HCT116 (cell line): ENCODE results near the gene NDUFS5. TPM values are rescaled to one million over a fixed set of nuclear protein-coding genes. Genes with fewer than 3 reads are reported as not detected.
A peak's percentile ranks its signal among the peaks of the same experiment; 100 is the strongest.

Experiments
- ATAC-seq: fragments of 200-7000 bp; cut with Tn5 transposase; 2 replicates; pipeline ENCODE4 v1.9.1; 2020; ENCODE audit warnings: mild to moderate bottlenecking, moderate library complexity
- BruUV-seq: library from RNA; stranded (reverse); fragments of 400-500 nt; replicated peaks from 2 replicates; lab custom pipeline; 2021; lab: Mats Ljungman, UMichigan
- CTCF ChIA-PET: fragments of 300-600 bp; sonication (Branson Sonifier 250); formaldehyde crosslinking; loops from one replicate; lab custom pipeline; 2021; ENCODE audit warnings: antibody characterized with exemption; lab: Charles Lee
- POLR2A ChIA-PET: fragments of 300-600, 350-600 bp; sonication (Branson Sonifier 250); formaldehyde crosslinking; loops from one replicate; lab custom pipeline; 2021; ENCODE audit warnings: antibody characterized with exemption; lab: Charles Lee
- RAD21 ChIA-PET, 2 experiments: fragments of 300-600 bp; sonication (Branson Sonifier 250); formaldehyde crosslinking; loops; one replicate each; lab custom pipeline; 2023; ENCODE audit warnings: low total read pairs in 2 of 2; ENCODE audit not compliant: uncharacterized antibody in 2 of 2, unreplicated experiment in 2 of 2, low non-redundant PET in 1 of 2; lab: Charles Lee
- DNase-seq: peaks from one replicate; pipeline ENCODE4 v3.0.0-alpha.2; 2010; ENCODE audit warnings: low read depth, low spot score
- H2AFZ ChIP-seq: fragments of 200-600 bp; shearing (Covaris generic), sonication (generic); 2 replicates; pipeline ENCODE4 v1.6.1; 2017; ENCODE audit warnings: low read depth, mixed run types, mixed read lengths, antibody characterized with exemption, low read length; ENCODE audit not compliant: poor library complexity, severe bottlenecking
- H3K27ac ChIP-seq: 2 replicates; pipeline ENCODE4 v1.5.1; 2012; ENCODE audit warnings: low read depth, low read length
- H3K27me3 ChIP-seq: fragments of 200-600 bp; sonication (generic); 2 replicates; pipeline ENCODE4 v1.6.1; 2016; ENCODE audit warnings: mixed run types, low read length, mixed read lengths; ENCODE audit not compliant: insufficient read depth
- H3K36me3 ChIP-seq, 2 experiments: fragments of 200-500 bp in 1 of 2; fragments of 200-600 bp in 1 of 2; sonication (Bioruptor generic) in 1 of 2; sonication (generic) in 1 of 2; 2 replicates each; pipeline versions ENCODE4 v1.5.1 to v1.6.1; 2014 to 2016; ENCODE audit warnings: low read length in 2 of 2, inconsistent platforms in 1 of 2, mixed read lengths in 1 of 2, mixed run types in 1 of 2; ENCODE audit not compliant: insufficient read depth in 2 of 2, control insufficient read depth in 1 of 2
- H3K4me1 ChIP-seq, 2 experiments: fragments of 200-600 bp in 1 of 2; sonication (generic) in 1 of 2; 2 replicates each; pipeline versions ENCODE4 v1.5.1 to v1.6.1; 2012 to 2017; ENCODE audit warnings: low read length in 2 of 2, inconsistent platforms in 1 of 2, mild to moderate bottlenecking in 1 of 2, mixed read lengths in 1 of 2, mixed run types in 1 of 2, moderate library complexity in 1 of 2; ENCODE audit not compliant: insufficient read depth in 2 of 2, control insufficient read depth in 1 of 2
- H3K4me2 ChIP-seq: fragments of 200-600 bp; sonication (generic); 2 replicates; pipeline ENCODE4 v1.6.1; 2017; ENCODE audit warnings: mixed run types, low read length, mixed read lengths
- H3K4me3 ChIP-seq, 2 experiments: fragments of 200-600 bp in 1 of 2; sonication (generic) in 1 of 2; replicated peaks in 1 of 2; 2 replicates each; pipeline ENCODE4 v1.5.1; 2011 to 2016; ENCODE audit warnings: low read length in 2 of 2, control low read depth in 1 of 2, low read depth in 1 of 2, mild to moderate bottlenecking in 1 of 2, mixed read lengths in 1 of 2, mixed run types in 1 of 2
- H3K79me2 ChIP-seq: fragments of 200-600 bp; sonication (generic); 2 replicates; pipeline ENCODE4 v1.6.1; 2017; ENCODE audit warnings: mild to moderate bottlenecking, mixed run types, low read length, moderate library complexity, mixed read lengths; ENCODE audit not compliant: insufficient read depth
- H3K9ac ChIP-seq: fragments of 200-600 bp; sonication (generic); 2 replicates; pipeline ENCODE4 v1.6.1; 2016; ENCODE audit warnings: low read length, mixed read lengths
- H3K9me2 ChIP-seq: fragments of 200-600 bp; sonication (generic), shearing (Covaris generic); 2 replicates; pipeline ENCODE4 v1.6.1; 2017; ENCODE audit warnings: mixed run types, mild to moderate bottlenecking, moderate library complexity; ENCODE audit not compliant: insufficient read depth
- H3K9me3 ChIP-seq, 2 experiments: fragments of 200-500 bp in 1 of 2; fragments of 200-600 bp in 1 of 2; sonication (Bioruptor generic) in 1 of 2; sonication (generic) in 1 of 2; 2 replicates each; pipeline ENCODE4 v1.6.1; 2014 to 2017; ENCODE audit warnings: low read length in 2 of 2, mixed read lengths in 2 of 2, inconsistent platforms in 1 of 2, low read depth in 1 of 2, mild to moderate bottlenecking in 1 of 2, mixed run types in 1 of 2, moderate library complexity in 1 of 2; ENCODE audit not compliant: control insufficient read depth in 1 of 2, insufficient read depth in 1 of 2
- H4K20me1 ChIP-seq: fragments of 200-600 bp; sonication (generic), shearing (Covaris generic); 2 replicates; pipeline ENCODE4 v1.6.1; 2017; ENCODE audit warnings: mixed run types, mild to moderate bottlenecking, moderate library complexity; ENCODE audit not compliant: insufficient read depth
- CBX3 ChIP-seq: IDR thresholded peaks from 2 replicates; pipeline ENCODE4 v1.6.1; 2012; ENCODE audit warnings: low read depth
- ELF1 ChIP-seq: IDR thresholded peaks from 2 replicates; pipeline ENCODE4 v1.6.1; 2012; ENCODE audit warnings: low read depth, borderline replicate concordance
- FOSL1 ChIP-seq: IDR thresholded peaks from 2 replicates; pipeline ENCODE4 v1.6.1; 2012; ENCODE audit warnings: low read depth
- JUND ChIP-seq: IDR thresholded peaks from 2 replicates; pipeline ENCODE4 v1.6.1; 2012
- POLR2AphosphoS5 ChIP-seq: IDR thresholded peaks from 2 replicates; pipeline ENCODE4 v1.6.1; 2011; ENCODE audit warnings: mild to moderate bottlenecking, low read depth, low read length, moderate library complexity
- RAD21 ChIP-seq: IDR thresholded peaks from 2 replicates; pipeline ENCODE4 v1.6.1; 2012; ENCODE audit warnings: low read depth, mild to moderate bottlenecking
- SIN3A ChIP-seq: IDR thresholded peaks from 2 replicates; pipeline ENCODE4 v1.6.1; 2012; ENCODE audit warnings: low read depth
- SP1 ChIP-seq: IDR thresholded peaks from 2 replicates; pipeline ENCODE4 v1.6.1; 2012; ENCODE audit warnings: low read depth
- SRF ChIP-seq: IDR thresholded peaks from 2 replicates; pipeline ENCODE4 v1.6.1; 2012; ENCODE audit warnings: low read depth
- TCF7L2 ChIP-seq: IDR thresholded peaks from 2 replicates; pipeline ENCODE4 v1.7.0; 2011; ENCODE audit warnings: borderline replicate concordance, inconsistent platforms; ENCODE audit not compliant: insufficient read depth, insufficient read length; ENCODE audit errors: extremely low read depth
- ZFX ChIP-seq: fragments of 450-650 bp; IDR thresholded peaks from 2 replicates; pipeline ENCODE4 v1.6.1; 2017
- intact Hi-C: fragments of 100-400 bp; cut with micrococcal nuclease; formaldehyde crosslinking; loops from 2 replicates; pipeline ENCODE4 v1.10.0; 2022
- total RNA-seq: library from RNA; stranded (reverse); gene quantifications from one replicate; pipeline ENCODE4 v1.2.1, GENCODE V29; 2021; ENCODE audit not compliant: unreplicated experiment
- TF ChIP-seq, protein P1 (sequence below): IDR thresholded peaks from 2 replicates; pipeline ENCODE4 v1.6.1; 2012
- TF ChIP-seq, protein P2 (sequence below), 3 experiments: fragments of 200-600 bp in 1 of 3; sonication (generic) in 1 of 3; IDR thresholded peaks in 2 of 3; conservative IDR thresholded peaks in 1 of 3; 2 replicates each; pipeline ENCODE4 v1.5.1; 2012 to 2017; ENCODE audit warnings: low read depth in 2 of 3, low read length in 2 of 3, antibody characterized with exemption in 1 of 3, borderline replicate concordance in 1 of 3, control low read depth in 1 of 3, mild to moderate bottlenecking in 1 of 3, mixed read lengths in 1 of 3, mixed run types in 1 of 3, moderate library complexity in 1 of 3; ENCODE audit not compliant: insufficient read depth in 1 of 3

The NDUFS5 gene
- total RNA-seq, 1 experiment from 2014 or later, result 263 TPM

DNA sequence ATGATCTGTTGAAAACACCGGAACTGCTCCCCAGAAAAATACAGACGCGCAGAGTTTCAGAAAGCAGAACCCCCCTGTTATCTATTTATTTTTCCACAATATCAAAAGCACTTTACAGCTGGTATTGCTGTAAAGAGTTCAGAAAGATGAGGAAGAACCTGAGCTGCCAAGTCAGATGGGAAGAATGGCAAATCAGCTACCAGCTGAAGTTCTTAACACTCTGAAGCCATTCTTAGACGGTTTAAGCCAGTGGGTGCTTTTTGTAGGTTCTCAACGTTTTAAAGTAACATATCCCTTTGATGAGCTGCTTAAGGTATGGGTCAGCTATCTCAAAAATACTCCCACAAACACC is 35.8 kb upstream of the NDUFS5 start:
- intact Hi-C loops, result loop anchor here (5.0 kb wide), 1 partner anchor 33 kb away; no protein-coding TSS in a partner anchor
- Histone ChIP-seq H3K9ac (peak overlapping the region; percentile 67), H3K4me2 (peak overlapping the region; percentile 99), H3K9me3 (no peaks in the 10 kb centered on the region), H3K36me3 (peaks cover 6 to 8% of the 10 kb centered on the region in 2 experiments; a peak in 1 of 4 replicates)
- TF ChIP-seq SRF, result no peak
- TF ChIP-seq, all 23 proteins: peak for 0
- Histone ChIP-seq H3K27me3 (no peaks in the 10 kb centered on the region), H3K9me2 (no peaks in the 10 kb centered on the region), H3K27ac (peak overlapping the region; percentile 23; the same call in 1 of the 2 replicates), H3K4me3 (peak overlapping the region; percentile 52 to 88), H2AFZ (peak overlapping the region; percentile 91), H3K4me1 (peaks cover 29 to 45% of the 10 kb centered on the region in 2 experiments), H3K79me2 (peaks cover 43% of the 10 kb centered on the region), H4K20me1 (peaks cover 12% of the 10 kb centered on the region; the same call in 1 of the 2 replicates)
- CTCF ChIA-PET, result no interaction called here
- BruUV-seq, result no TSS peak
- ATAC-seq (no peak), DNase-seq (no peak)
- RAD21 ChIA-PET, result no interaction called here
- POLR2A ChIA-PET, result interaction anchor here (1.5 to 2.2 kb wide), 2 partner anchors 25 to 31 kb away, joined by 4 to 9 read pairs; no protein-coding TSS in a partner anchor

DNA sequence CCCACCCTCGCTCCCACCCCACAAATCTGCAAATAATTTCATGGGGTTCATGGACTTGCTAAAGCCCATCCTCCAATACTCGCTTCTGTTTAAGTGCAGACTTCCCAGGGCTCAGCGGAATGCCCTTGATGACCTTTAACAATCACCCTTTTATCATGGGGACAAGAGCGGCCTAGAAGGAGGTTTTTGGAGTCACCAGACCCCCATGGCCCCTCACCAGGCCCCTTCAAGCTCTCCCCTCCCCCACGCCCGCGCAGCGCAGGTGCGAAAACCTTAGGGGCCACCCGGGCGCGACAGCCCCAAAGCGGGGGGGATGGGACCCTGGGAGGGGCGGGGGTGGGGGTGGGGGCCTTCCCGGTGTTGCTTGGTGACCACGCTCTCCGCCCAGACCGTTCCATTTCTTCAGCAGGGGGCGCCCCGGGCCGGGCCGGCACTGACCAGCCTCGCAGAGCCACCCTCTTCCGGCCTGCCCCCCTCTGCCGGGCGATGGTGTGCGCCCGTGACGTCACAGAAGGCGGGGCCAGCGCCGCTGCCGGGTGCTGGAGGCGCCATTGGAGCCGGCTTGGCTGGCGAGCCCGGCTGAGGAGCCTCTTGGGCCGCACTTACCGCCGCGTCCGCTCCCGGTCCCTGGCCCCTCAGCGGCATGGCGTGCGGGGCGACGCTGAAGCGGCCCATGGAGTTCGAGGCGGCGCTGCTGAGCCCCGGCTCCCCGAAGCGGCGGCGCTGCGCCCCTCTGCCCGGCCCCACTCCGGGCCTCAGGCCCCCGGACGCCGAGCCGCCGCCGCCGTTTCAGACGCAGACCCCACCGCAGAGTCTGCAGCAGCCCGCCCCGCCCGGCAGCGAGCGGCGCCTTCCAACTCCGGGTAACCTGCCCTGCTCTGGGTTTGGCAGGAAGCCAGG is 35.2 kb upstream of the NDUFS5 start, which contains the start of gene AKIRIN1:
TSS of gene AKIRIN1 (plus strand) at position 539 of the 900 bp plus-strand sequence. CDS start at position 644, 105 bp downstream.
- peaks cover 24 to 39% of the 10 kb centered on the region in 2 experiments for H3K4me1 ChIP-seq
- H3K9me2 ChIP-seq, result no peaks in the 10 kb centered on the region
- H4K20me1 ChIP-seq, result peaks cover 12% of the 10 kb centered on the region; the same call in 1 of the 2 replicates
- peaks cover 49% of the 10 kb centered on the region for H3K79me2 ChIP-seq
- BruUV-seq, result no TSS peak
- ChIA-PET RAD21 (no interaction called here), CTCF (no interaction called here), POLR2A (interaction anchor here (1.5 to 2.2 kb wide), 2 partner anchors 25 to 31 kb away, joined by 4 to 9 read pairs; no protein-coding TSS in a partner anchor)
- peak; percentile 94 for ATAC-seq
- intact Hi-C loops, result loop anchor here (5.0 kb wide), 1 partner anchor 34 kb away; no protein-coding TSS in a partner anchor
- peaks cover 6 to 8% of the 10 kb centered on the region in 2 experiments; a peak in 1 of 4 replicates for H3K36me3 ChIP-seq
- DNase-seq, result peak; percentile 86
- H3K9ac ChIP-seq, result peak within 1 kb of the TSS; percentile 96
- H3K27me3 ChIP-seq, result no peaks in the 10 kb centered on the region
- H2AFZ ChIP-seq, result peak within 1 kb of the TSS; percentile 91
- H3K9me3 ChIP-seq, result no peaks in the 10 kb centered on the region
- H3K4me3 ChIP-seq, result peak within 1 kb of the TSS; percentile 88 to 92
- H3K27ac ChIP-seq, result peak within 1 kb of the TSS; percentile 93
- H3K4me2 ChIP-seq, result peak within 1 kb of the TSS; percentile 99
- TF ChIP-seq, protein P1, sequence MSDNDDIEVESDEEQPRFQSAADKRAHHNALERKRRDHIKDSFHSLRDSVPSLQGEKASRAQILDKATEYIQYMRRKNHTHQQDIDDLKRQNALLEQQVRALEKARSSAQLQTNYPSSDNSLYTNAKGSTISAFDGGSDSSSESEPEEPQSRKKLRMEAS, result peak; percentile 88
- TF ChIP-seq ELF1 (peak; percentile 70; the same call in 1 of the 2 replicates), RAD21 (no peak), JUND (peak; percentile 86), POLR2AphosphoS5 (peak; percentile 97), TCF7L2 (peak; percentile 47), SIN3A (peak; percentile 77), CBX3 (no peak; the same call in 1 of the 2 replicates), ZFX (peak; percentile 76), FOSL1 (no peak), SP1 (peak; percentile 91)
- TF ChIP-seq, protein P2, sequence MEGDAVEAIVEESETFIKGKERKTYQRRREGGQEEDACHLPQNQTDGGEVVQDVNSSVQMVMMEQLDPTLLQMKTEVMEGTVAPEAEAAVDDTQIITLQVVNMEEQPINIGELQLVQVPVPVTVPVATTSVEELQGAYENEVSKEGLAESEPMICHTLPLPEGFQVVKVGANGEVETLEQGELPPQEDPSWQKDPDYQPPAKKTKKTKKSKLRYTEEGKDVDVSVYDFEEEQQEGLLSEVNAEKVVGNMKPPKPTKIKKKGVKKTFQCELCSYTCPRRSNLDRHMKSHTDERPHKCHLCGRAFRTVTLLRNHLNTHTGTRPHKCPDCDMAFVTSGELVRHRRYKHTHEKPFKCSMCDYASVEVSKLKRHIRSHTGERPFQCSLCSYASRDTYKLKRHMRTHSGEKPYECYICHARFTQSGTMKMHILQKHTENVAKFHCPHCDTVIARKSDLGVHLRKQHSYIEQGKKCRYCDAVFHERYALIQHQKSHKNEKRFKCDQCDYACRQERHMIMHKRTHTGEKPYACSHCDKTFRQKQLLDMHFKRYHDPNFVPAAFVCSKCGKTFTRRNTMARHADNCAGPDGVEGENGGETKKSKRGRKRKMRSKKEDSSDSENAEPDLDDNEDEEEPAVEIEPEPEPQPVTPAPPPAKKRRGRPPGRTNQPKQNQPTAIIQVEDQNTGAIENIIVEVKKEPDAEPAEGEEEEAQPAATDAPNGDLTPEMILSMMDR (IDR thresholded peaks at IDR 0.05 in 2 of 3, conservative IDR thresholded peaks at IDR 0.05 in 1 of 3; ENCODE audit: borderline replicate concordance in 1 of 3, insufficient read depth in 1 of 3, low read depth in 2 of 3, low read length in 2 of 3), result no peak
